NCI-H187 (cell line): ENCODE results near the gene ANKRD33B.
"Not testable (repeated sequence)": the region's sequence is repeated elsewhere in the genome, so short reads cannot be mapped to it uniquely, and the experiment has no call there.

Experiments used
- DNase-seq, 2 experiments: peaks; one replicate each; lab custom pipeline; 2025; lab: John Stamatoyannopoulos, UW

ANKRD33B gene

DNA sequence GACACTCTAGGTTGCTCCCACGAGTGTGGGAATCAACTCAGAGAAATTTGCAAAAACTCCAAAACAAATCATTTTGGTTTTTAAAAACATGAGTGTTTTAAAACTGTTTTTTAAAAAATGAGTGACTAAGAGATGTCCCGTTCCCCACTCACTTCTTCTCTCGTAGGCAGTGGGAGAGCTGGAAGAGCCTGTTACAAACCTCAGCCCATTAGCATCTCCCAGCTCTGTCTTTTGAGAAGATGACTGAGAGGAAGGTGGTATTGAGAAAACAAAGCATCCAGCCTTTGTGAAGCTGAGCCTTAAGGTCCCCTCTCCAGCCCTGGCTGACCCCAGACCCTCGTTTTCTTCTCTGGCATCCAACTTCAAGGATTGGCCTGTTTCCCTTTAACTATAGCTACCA lies 4.7 kb upstream of the ANKRD33B start:
- DNase-seq, result no peak

- no peak for DNase-seq
Measured at GRCh38 chr5:10559871-10560270, 4.0 kb upstream of the ANKRD33B start.

DNA sequence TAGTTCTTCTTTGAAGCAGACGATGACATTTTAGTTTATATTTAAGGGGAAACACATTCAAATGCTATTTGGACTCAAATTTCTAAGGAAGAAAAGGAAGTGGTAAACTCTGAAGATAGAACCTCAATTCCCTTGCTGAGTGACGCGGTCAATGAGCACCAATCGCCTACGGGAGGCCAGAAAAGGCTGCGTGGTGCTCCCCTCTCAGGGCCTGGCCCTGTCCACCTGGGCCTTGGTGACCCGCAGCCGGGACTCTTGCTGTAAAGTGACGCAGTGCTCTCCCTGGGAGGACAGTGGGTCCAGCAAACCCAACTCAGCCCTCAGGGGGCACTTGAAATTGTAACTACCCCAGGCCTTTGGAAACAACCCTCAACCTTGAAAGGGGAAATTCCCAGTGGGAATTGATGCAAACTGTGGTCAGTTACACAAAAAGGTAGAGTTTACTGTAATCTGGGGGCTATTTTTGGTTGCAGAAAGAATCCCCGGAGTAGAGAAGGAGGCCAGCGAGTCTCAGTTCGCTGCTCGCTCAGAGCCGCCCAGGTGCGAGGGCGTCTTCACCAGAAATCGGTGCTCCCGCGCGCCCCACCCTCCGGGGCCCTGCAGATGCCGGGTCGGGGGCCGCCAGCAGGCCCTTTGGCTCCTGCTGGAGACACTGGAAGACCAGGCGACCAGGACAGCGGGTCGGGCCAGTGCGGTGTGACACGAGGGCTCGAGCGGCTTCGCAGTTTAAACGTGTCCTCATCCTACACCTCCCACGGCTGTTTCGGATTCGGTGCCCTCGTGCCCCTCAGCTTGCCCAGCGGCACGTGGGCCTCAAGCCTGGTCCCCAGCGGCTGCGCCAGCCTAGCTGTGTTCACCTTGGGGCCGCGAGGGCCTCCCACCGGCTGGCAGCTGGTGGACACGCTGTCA lies 1.4 kb upstream of the ANKRD33B start:
- DNase-seq, result no peak

DNA sequence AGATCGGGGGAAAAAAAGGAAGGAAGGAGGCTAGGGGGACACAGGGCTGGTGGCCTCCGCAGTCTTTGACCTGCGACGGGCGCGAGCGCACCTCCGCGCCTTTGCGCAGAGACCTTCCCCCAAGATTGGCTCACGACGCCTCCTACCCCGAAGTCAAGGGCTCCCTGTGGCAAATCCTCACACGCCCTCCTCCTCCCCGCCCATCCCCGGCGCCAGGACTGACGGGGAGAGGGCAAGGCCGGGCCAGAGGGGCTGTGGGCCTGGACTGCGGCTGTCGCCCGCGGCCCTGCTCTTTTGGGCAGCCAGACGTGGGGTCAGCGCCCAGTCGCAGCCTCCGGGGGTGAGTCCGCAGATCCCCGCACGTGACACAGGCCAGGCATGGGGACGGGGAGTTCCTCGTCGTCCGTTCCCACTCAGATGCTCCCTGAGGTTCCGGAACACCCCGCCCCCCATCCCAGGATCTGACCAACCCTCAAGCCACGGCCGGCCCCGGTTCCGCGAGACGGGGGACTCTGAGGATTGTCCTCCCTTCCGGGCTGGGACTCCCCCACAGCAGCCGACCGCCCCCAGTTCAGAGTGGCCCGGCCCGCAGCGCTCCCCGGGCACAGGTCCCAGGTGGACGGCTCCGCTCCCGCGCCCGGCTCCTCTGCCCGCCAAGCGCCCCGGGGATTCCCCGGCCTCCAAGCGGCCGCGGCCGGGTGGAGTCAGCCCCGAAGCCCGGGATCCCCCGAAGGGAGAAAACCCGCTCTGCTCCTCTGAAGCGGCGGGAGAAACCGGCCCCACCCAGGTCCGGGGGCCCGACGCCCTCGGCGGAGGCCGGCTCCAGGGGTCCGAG lies 543 bp upstream of the ANKRD33B start:
- no peak for DNase-seq

DNA sequence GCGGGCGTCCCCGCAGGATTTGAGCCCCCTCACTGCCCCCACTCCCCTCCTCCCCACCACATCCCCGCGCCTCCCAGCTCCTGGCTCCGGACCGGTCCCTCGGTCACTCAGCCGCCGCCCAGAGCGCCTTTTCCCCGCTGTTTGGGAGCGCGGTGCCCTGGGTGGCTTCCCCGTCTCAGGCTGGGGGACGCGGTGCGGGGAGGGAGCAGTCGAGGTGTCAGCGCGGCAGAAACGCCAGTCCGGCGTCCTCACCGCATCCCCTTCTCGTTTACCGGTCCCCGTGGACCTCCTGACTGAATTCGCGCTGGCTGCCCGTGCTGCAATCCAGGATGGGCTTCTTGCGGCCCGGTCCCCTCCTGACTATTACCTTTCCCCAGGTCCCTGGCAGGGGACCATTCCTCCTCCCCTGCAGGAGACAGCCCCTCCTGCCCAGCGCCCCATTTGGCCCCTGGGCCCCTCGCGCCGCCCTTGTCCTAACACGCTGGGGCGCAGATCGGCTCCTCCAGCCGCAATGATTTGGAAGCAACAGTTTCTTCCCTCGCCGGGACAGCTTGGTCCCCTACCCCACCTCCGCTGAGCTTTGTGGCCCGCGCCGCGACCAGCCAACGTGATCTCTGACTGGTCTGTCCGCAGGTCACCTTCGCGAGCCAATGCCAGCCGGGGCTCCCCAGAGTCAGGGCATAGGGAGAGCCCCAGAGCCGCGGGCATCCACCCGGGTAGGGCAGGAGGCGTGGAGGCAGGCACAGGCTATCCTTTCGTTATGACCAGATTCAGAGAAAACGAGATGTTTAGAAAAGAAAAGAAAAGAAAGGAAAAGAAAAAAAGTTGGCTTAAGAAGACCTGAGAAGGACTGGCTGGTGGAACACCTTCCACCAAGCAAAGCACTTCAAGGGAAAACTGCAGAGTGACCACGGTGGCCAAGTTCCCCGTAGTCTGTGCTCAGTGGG lies 1.2 kb downstream of the ANKRD33B start:
- no peak for DNase-seq

- DNase-seq, result no peak
Measured at GRCh38 chr5:10565785-10566542, 2.1 kb downstream of the ANKRD33B start.

DNA sequence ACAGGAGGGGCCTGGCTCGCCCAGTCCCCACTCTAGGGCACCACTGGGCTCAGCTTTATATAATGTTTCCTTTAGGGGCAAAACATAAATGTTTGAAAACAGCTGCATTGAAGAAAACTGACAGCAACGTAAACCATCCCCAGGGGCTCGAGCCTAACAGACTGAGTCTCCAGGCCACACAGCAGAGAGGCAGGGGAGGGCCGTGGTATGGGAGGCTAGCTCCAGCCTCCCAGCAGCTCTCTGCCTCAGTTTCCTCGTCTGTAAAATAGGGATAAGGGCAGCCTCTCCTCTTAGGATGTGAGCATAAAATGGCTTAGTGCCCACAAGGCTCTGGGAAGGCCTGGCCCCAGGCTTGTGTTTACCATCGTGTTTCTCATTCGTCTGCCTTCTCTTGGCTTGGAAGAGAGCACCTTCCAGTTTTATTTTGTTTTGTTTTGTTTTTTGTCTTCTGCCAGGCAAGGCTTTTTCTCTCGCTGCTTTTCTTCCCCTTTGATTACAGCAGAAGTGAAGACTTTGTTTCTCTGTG lies 2.7 kb downstream of the ANKRD33B start:
- DNase-seq, result no peak

- DNase-seq, result no peak
Measured at GRCh38 chr5:10567121-10567591, 3.3 kb downstream of the ANKRD33B start.

DNA sequence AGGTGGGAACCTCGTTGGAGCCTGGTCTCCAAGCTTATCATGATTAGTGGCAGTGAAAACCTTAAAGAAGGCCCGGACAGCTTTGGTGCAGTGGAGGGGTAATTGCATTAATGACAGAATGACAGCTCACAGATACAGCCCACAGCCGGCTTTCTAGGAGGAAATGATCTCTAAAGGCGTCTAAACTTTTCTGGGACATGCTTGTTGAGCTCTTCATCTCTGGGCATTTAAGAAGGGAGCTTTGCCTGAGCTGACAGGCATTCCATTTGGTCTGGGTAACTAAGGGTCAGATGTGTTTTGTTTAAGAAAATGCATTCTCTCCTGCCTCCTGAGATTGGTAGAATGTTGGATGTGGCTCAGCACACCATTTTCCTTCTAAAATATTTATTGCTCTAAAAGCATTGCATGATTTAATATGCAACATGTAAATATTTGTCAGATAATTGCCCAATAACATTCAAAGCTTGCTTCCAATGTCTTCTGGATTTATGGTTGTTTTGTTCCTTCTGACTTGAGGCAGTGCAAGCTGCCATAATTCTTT lies 4.0 kb downstream of the ANKRD33B start:
- DNase-seq, result no peak

DNA sequence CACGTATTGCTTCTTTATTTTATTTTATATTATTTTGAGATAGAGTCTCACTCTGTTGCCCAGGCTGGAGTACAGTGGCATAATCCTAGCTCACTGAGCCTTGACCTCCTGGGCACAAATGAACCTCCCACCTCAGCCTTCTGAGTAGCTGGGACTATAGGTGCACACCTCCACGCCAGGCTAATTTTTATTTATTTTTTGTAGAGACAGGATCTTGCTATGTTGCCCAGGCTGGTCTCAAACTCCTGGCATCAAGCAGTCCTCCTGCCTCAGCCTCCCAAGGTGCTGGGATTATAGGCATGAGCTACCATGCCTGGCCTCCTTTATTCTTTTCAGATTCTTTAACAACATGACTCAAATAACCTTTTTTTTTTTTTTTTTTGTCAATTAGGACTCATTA lies 6.7 kb downstream of the ANKRD33B start:
- DNase-seq, result not testable (repeated sequence)

- no peak for DNase-seq
Measured at GRCh38 chr5:10572451-10572850, 8.6 kb downstream of the ANKRD33B start.

DNA sequence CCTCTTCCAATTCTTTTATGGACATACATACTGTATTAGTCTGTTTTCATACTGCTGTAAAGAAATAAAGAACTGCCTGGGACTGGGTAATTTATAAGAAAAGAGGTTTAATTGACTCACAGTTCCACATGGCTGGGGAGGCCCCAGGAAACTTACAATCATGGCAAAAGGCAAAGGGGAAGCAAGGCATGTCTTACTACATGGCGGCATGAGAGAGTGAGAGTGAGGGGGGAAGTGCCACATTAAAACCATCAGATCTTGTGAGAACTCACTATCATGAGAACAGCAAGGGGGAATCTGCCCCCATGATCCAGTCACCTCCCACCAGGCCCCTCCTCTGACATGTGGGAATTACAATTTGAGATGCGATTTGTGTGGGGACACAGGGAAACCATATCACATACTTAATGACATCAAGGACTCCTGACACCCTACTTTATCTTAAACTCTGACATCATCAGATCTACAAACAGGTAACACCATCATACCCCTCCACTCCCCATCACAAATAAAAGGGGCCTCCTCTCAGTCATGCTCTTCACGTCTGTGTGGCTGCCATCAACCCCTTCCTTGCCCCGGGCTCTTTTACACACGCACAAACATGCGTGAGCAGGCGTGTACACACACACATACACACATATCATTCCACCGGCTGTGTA lies 9.7 kb downstream of the ANKRD33B start:
- no peak for DNase-seq

DNA sequence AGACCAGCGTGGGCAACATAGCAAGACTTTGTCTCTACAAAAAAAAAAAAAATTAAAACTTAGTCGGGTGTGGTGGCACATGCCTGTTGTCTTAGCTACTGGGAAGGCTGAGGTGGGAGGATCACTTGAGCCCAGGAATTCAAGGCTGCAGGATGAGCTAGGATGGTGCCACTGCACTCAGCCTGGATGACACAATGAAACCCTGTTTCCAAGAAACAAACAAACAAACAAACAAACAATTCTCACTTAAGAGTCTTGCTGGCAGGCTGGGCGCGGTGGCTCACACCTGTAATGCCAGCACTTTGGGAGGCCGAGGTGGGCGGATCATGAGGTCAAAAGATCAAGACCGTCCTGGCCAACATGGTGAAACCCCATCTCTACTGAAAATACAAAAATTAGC lies 11.0 kb downstream of the ANKRD33B start:
- DNase-seq, result not testable (repeated sequence)

DNA sequence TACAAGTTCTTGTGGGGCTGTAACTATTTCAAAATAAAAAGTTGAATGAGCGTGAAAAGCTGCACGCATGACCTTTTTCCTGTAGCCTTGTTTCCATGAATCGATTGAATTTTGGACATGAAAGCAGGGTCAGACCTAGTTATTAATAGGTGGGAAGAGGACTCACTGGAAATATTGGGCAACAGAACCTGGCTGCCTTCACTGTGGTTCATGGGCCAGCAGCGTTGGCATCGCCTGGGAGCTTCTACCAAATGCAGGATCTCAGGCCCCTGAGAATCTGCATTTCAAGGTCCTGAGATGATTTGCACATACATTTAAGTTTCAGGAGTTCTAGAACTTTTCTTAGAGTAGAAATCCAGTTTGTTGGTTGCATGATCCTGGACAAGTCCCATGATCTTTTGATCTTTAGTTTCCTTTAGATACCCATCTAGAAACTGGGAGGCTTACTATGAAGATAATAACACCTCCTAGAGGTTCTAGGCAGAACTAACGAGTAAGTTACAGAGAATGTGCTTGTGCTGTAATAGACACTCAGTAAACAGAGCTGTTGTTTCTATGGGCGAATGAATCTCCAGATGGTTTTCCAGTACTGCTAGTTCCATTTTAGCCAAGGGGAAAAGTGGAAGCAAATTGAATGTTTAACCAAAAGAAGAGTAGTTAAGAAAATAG lies 12.4 kb downstream of the ANKRD33B start:
- DNase-seq, result no peak

DNA sequence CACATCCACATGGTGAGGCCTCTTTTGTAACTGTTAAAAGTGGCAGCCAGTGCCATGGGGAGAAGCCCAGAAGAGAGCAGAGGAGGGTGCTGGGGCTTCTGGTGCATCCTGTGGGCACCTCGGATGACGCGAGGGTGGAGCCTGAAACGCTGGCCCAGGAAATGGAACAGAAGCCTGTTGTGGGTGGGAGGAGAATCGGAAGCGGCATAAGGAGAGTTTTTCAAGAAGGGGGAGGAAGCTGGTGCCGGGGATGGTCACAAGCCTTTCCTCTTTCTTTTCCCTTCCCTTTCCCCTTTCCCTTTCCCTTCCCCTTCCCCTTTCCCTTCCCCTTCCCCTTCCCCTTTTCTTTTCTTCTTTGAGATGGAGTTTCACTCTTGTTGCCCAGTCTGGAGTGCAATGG lies 12.9 kb downstream of the ANKRD33B start:
- DNase-seq, result no peak

DNA sequence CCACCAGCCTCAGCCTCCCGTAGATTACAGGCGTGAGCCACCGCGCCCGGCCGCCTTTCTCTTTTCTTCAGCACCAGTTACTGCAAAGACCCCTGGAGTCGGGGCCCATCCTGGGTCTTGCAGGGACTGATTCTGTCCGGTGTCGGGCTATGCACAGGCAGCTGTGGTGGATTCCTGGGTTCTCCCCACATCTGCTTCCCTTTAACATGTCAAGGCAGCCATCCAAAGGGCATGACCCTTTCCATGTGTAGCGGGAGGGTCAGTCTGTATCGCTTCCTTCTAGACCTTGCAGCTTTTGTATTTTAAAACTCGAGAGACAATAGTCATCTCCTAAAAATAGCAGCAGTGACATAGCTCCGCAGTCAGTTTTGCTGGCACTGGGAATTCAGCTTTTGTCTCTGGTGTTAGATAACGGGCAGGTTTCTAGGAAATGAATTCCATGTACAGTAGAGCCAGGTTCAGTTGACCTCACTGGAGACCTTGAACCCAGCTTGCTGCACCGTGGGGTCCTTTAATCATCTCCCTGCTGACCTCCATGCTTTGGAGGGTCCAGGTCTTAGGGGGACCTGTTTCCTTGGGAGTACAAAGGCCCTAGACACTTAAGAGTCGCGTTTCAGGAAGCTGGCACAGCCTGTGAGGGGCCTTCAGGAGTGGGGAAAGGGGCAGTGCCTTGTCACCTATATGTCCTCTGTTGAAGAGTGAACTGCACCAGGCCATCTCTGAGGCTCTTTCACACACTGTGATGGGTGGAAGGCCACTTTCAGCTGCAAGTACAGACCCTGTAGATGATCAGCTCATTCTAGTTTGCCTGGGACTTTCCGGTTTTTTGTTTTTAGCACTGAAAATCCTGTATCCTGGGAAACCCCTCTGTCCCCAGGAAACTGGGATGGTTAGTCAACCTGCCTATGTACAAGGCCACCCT lies 13.8 kb downstream of the ANKRD33B start:
- DNase-seq, result no peak

GRCh38 chr5:10578293-10578665 lies 14.4 kb downstream of the ANKRD33B start:
- DNase-seq, result no peak

- DNase-seq, result no peak
Measured at GRCh38 chr5:10578869-10579268, 15.0 kb downstream of the ANKRD33B start.
